PC-9 (cell line): ENCODE data around the gene TRIO. TPM values are rescaled to one million over a fixed set of nuclear protein-coding genes. Genes with fewer than 3 reads are reported as not detected.

ENCODE experiments used
- BruUV-seq: library from RNA; stranded (reverse); fragments of 400-500 nt; replicated peaks from 2 replicates; lab custom pipeline; 2021; lab: Mats Ljungman, UMichigan
- CTCF ChIA-PET: fragments of 300-600 bp; sonication (Branson Sonifier 250); formaldehyde crosslinking; loops from one replicate; lab custom pipeline; 2022; ENCODE audit warnings: antibody characterized with exemption; lab: Charles Lee
- POLR2A ChIA-PET: fragments of 300-600 bp; sonication (Branson Sonifier 250); formaldehyde crosslinking; loops from one replicate; lab custom pipeline; 2022; ENCODE audit warnings: antibody characterized with exemption; ENCODE audit not compliant: unreplicated experiment; lab: Charles Lee
- DNase-seq, 2 experiments: peaks; one replicate each; pipeline versions ENCODE4 v3.0.0 to v3.0.0-alpha.2; 2015 to 2022; ENCODE audit warnings: mixed read lengths in 1 of 2
- H2AFZ ChIP-seq: fragments of 200-600 bp; sonication (generic); 2 replicates; pipeline ENCODE4 v1.8.1; 2017; ENCODE audit warnings: antibody characterized with exemption
- H3F3A ChIP-seq: fragments of 200-600 bp; sonication (generic); 2 replicates; pipeline ENCODE4 v1.8.1; 2017; ENCODE audit warnings: antibody characterized with exemption, mild to moderate bottlenecking, low read depth; ENCODE audit not compliant: insufficient read depth
- H3K27ac ChIP-seq: fragments of 200-600 bp; sonication (generic); 2 replicates; pipeline ENCODE4 v1.6.1; 2016; ENCODE audit warnings: mixed run types
- H3K27me3 ChIP-seq: fragments of 200-600 bp; sonication (generic); 2 replicates; pipeline ENCODE4 v1.6.1; 2016; ENCODE audit warnings: low read depth, mixed run types; ENCODE audit not compliant: insufficient read depth
- H3K36me3 ChIP-seq: fragments of 200-600 bp; sonication (generic); 2 replicates; pipeline ENCODE4 v1.6.1; 2016; ENCODE audit warnings: low read depth, mixed run types
- H3K4me1 ChIP-seq: fragments of 200-600 bp; sonication (generic); replicated peaks from 2 replicates; pipeline ENCODE4 v1.6.1; 2016; ENCODE audit warnings: mixed run types; ENCODE audit not compliant: insufficient read depth
- H3K4me2 ChIP-seq: fragments of 200-600 bp; sonication (generic); 2 replicates; pipeline ENCODE4 v1.6.1; 2017; ENCODE audit warnings: mixed run types
- H3K4me3 ChIP-seq: fragments of 200-600 bp; sonication (generic); 2 replicates; pipeline ENCODE4 v1.6.1; 2016; ENCODE audit warnings: mixed run types
- H3K79me2 ChIP-seq: fragments of 200-600 bp; sonication (generic); 2 replicates; pipeline ENCODE4 v1.6.1; 2017; ENCODE audit warnings: low read depth, mixed run types
- H3K9me2 ChIP-seq: fragments of 200-600 bp; sonication (generic); 2 replicates; pipeline ENCODE4 v1.8.1; 2017; ENCODE audit warnings: mild to moderate bottlenecking; ENCODE audit not compliant: insufficient read depth
- H3K9me3 ChIP-seq: fragments of 200-600 bp; sonication (generic); 2 replicates; pipeline ENCODE4 v1.8.1; 2016; ENCODE audit warnings: low read depth; ENCODE audit not compliant: insufficient read depth
- H4K20me1 ChIP-seq: fragments of 200-600 bp; sonication (generic); 2 replicates; pipeline ENCODE4 v1.8.1; 2017; ENCODE audit not compliant: insufficient read depth
- CTCF ChIP-seq: fragments of 200-600 bp; sonication (generic); conservative IDR thresholded peaks from 2 replicates; pipeline ENCODE4 v1.6.1; 2017; ENCODE audit warnings: mixed run types, antibody characterized with exemption, mild to moderate bottlenecking, moderate library complexity
- EZH2 ChIP-seq: fragments of 200-600 bp; sonication (generic); IDR thresholded peaks from 2 replicates; pipeline ENCODE4 v1.8.0; 2017; ENCODE audit warnings: antibody characterized with exemption, low read depth
- intact Hi-C: fragments of 100-400 bp; cut with micrococcal nuclease; formaldehyde crosslinking; loops from one replicate; pipeline ENCODE4 v1.10.0; 2022; ENCODE audit not compliant: unreplicated experiment
- total RNA-seq: library from RNA; stranded (reverse); gene quantifications from 2 replicates; pipeline ENCODE4 v1.2.3, GENCODE V29; 2021

The TRIO gene
- total RNA-seq, 1 experiment from 2014 or later: 596 TPM

- H3K4me2 ChIP-seq: no peak overlapping the region
- no peak for TF ChIP-seq EZH2
- TF ChIP-seq CTCF: no peak
- ChIA-PET POLR2A (interaction anchor here (0.6 to 0.7 kb wide), 2 partner anchors 57 to 175 kb away, joined by 4 to 5 read pairs; no protein-coding TSS in a partner anchor), CTCF (interaction anchor here (0.6 kb wide), 2 partner anchors 30 to 32 kb away, joined by 3 to 4 read pairs; no protein-coding TSS in a partner anchor)
- H3K4me1 ChIP-seq: peaks cover 21% of the 10 kb centered on the region
- 0 out of 2 replicates have a peak overlapping the region, but pooled peaks have one; percentile 4 for H3K27ac ChIP-seq
- peaks cover 32% of the 10 kb centered on the region for H3F3A ChIP-seq
- no peak for DNase-seq
- intact Hi-C loops: no loop called here
- no peaks in the 10 kb centered on the region; the same call in 1 of the 2 replicates for H3K9me2 ChIP-seq
- no TSS peak for BruUV-seq
- peaks cover 9% of the 10 kb centered on the region; the same call in 1 of the 2 replicates for H3K36me3 ChIP-seq
- peaks cover 96% of the 10 kb centered on the region for H3K79me2 ChIP-seq
- H3K27me3 ChIP-seq: no peaks in the 10 kb centered on the region
- no peak overlapping the region for H2AFZ ChIP-seq
- peaks cover 21% of the 10 kb centered on the region for H4K20me1 ChIP-seq
- H3K4me3 ChIP-seq: no peak overlapping the region
- peaks cover 6% of the 10 kb centered on the region; the same call in 1 of the 2 replicates for H3K9me3 ChIP-seq
Observed at GRCh38 chr5:14210729-14211128, 67.6 kb downstream of the TRIO start.

- no peak for DNase-seq
Observed at GRCh38 chr5:14211818-14212803, 69.0 kb downstream of the TRIO start.

More at GRCh38 chr5:14211818-14212803, 69.0 kb downstream of the TRIO start:
- POLR2A ChIA-PET: interaction anchor here (0.6 to 0.7 kb wide), 2 partner anchors 22 to 104 kb away, joined by 8 to 9 read pairs; no protein-coding TSS in a partner anchor
- H3F3A ChIP-seq: peaks cover 37% of the 10 kb centered on the region
- no peak overlapping the region for H2AFZ ChIP-seq
- H4K20me1 ChIP-seq: peaks cover 25% of the 10 kb centered on the region
- no peak for TF ChIP-seq EZH2
- TF ChIP-seq CTCF: no peak
- intact Hi-C loops: no loop called here
- peaks cover 96% of the 10 kb centered on the region for H3K79me2 ChIP-seq
- no peak overlapping the region for H3K4me2 ChIP-seq
- H3K27me3 ChIP-seq: no peaks in the 10 kb centered on the region
- peaks cover 6% of the 10 kb centered on the region; the same call in 1 of the 2 replicates for H3K9me3 ChIP-seq
- peak overlapping the region; percentile 16; the same call in 1 of the 2 replicates for H3K27ac ChIP-seq
- peaks cover 9% of the 10 kb centered on the region; the same call in 1 of the 2 replicates for H3K36me3 ChIP-seq
- BruUV-seq: no TSS peak
- no peak overlapping the region for H3K4me3 ChIP-seq
- CTCF ChIA-PET: interaction anchor here (0.5 to 0.6 kb wide), 2 partner anchors 68 to 329 kb away, joined by 3 to 4 read pairs; no protein-coding TSS in a partner anchor
- H3K9me2 ChIP-seq: no peaks in the 10 kb centered on the region; the same call in 1 of the 2 replicates
- H3K4me1 ChIP-seq: peaks cover 29% of the 10 kb centered on the region
